Vagina (tissue), 2 donors: Measurements from ENCODE around the gene FYCO1. TPM values are rescaled to one million over a fixed set of nuclear protein-coding genes. Genes with fewer than 3 reads are reported as not detected.
A peak's percentile ranks its signal among the peaks of the same experiment; 100 is the strongest.

ENCODE experiments used
- DNase-seq, 2 donors: peaks; one replicate each; pipeline ENCODE4 v3.0.0-alpha.2; 2017; ENCODE audit errors: extremely low spot score in 2 of 2
- H3K27ac ChIP-seq: fragments of 200-600 bp; sonication (generic); one replicate; pipeline ENCODE4 v1.5.1; 2019
- H3K27me3 ChIP-seq: fragments of 200-600 bp; sonication (generic); one replicate; pipeline ENCODE4 v1.5.1; 2019
- H3K36me3 ChIP-seq, 2 donors: fragments of 200-600 bp; sonication (generic); one replicate each; pipeline ENCODE4 v1.5.1; 2017 to 2019
- H3K4me1 ChIP-seq: fragments of 200-600 bp; sonication (generic); one replicate; pipeline ENCODE4 v1.5.1; 2019
- H3K4me3 ChIP-seq, 2 donors: fragments of 200-600 bp; sonication (generic); 1 replicate in 1 of 2; 2 replicates in 1 of 2; pipeline ENCODE4 v1.5.1; 2016 to 2019
- H3K9me3 ChIP-seq: fragments of 200-600 bp; sonication (generic); one replicate; pipeline ENCODE4 v1.5.1; 2019
- CTCF ChIP-seq, 3 experiments: fragments of 450-650 bp in 2 of 3; fragments of 200-600 bp in 1 of 3; sonication (generic) in 1 of 3; IDR thresholded peaks; one replicate each; pipeline ENCODE4 v1.5.1; 2017 to 2019; ENCODE audit warnings: antibody characterized with exemption in 3 of 3, mild to moderate bottlenecking in 2 of 3, moderate library complexity in 2 of 3
- POLR2A ChIP-seq, 2 donors: fragments of 450-650 bp; IDR thresholded peaks; one replicate each; pipeline ENCODE4 v1.6.1; 2017; ENCODE audit warnings: antibody characterized with exemption in 2 of 2, mild to moderate bottlenecking in 2 of 2, moderate library complexity in 2 of 2
- POLR2AphosphoS5 ChIP-seq, 2 donors: sonication (generic); formaldehyde crosslinking; IDR thresholded peaks; one replicate each; pipeline ENCODE4 v1.9.0; 2017; ENCODE audit warnings: antibody characterized with exemption in 2 of 2, mild to moderate bottlenecking in 2 of 2, low read depth in 1 of 2; ENCODE audit not compliant: insufficient read depth in 1 of 2
- intact Hi-C: fragments of 100-400 bp; cut with DNase I; formaldehyde crosslinking; loops from one replicate; pipeline ENCODE4 v1.15.1; 2023
- total RNA-seq: library from RNA; depleted of rRNA; stranded (reverse); fragments of >200 nt; gene quantifications from one replicate; pipeline ENCODE4 v1.2.3, GENCODE V29; 2016

FYCO1 gene
- total RNA-seq, 1 donor from 2014 or later = 45.7 TPM

- H3K9me3 ChIP-seq = no peaks in the 10 kb centered on the region
- H3K36me3 ChIP-seq = peaks cover 0 to 52% of the 10 kb centered on the region in 2 donors
- H3K27me3 ChIP-seq = no peaks in the 10 kb centered on the region
- peak overlapping the region; percentile 79 for H3K27ac ChIP-seq
- no peak overlapping the region for H3K4me3 ChIP-seq
- intact Hi-C loops = no loop called here
- DNase-seq = no peak
- no peak for TF ChIP-seq POLR2AphosphoS5 (IDR thresholded peaks at IDR 0.05; ENCODE audit: insufficient read depth in 1 of 2, low read depth in 1 of 2)
- TF ChIP-seq POLR2A (IDR thresholded peaks at IDR 0.05) = no peak
- TF ChIP-seq CTCF (IDR thresholded peaks at IDR 0.05) = no peak
- H3K4me1 ChIP-seq = peaks cover 45% of the 10 kb centered on the region
These were observed 46.7 kb downstream of the FYCO1 start for GRCh38 chr3:45948881-45949280.

- Histone ChIP-seq H3K27me3 (no peaks in the 10 kb centered on the region), H3K9me3 (no peaks in the 10 kb centered on the region), H3K4me3 (no peak overlapping the region), H3K4me1 (peaks cover 45% of the 10 kb centered on the region), H3K36me3 (peaks cover 0 to 47% of the 10 kb centered on the region in 2 donors), H3K27ac (peak overlapping the region; percentile 79)
- DNase-seq = no peak
- TF ChIP-seq POLR2A (IDR thresholded peaks at IDR 0.05) (no peak), POLR2AphosphoS5 (IDR thresholded peaks at IDR 0.05; ENCODE audit: insufficient read depth in 1 of 2, low read depth in 1 of 2) (no peak), CTCF (IDR thresholded peaks at IDR 0.05) (no peak)
- intact Hi-C loops = no loop called here
These were observed 47.3 kb downstream of the FYCO1 start for GRCh38 chr3:45948311-45948781.

GRCh38 chr3:45947361-45947760 is 48.3 kb downstream of the FYCO1 start:
- no peak for DNase-seq
- no peaks in the 10 kb centered on the region for H3K9me3 ChIP-seq
- H3K36me3 ChIP-seq = peaks cover 0 to 38% of the 10 kb centered on the region in 2 donors
- intact Hi-C loops = no loop called here
- H3K27ac ChIP-seq = peak overlapping the region; percentile 79
- no peak overlapping the region for H3K4me3 ChIP-seq
- no peak for TF ChIP-seq POLR2A (IDR thresholded peaks at IDR 0.05)
- TF ChIP-seq POLR2AphosphoS5 (IDR thresholded peaks at IDR 0.05; ENCODE audit: insufficient read depth in 1 of 2, low read depth in 1 of 2) = no peak
- no peak for TF ChIP-seq CTCF (IDR thresholded peaks at IDR 0.05)
- no peaks in the 10 kb centered on the region for H3K27me3 ChIP-seq
- peaks cover 41% of the 10 kb centered on the region for H3K4me1 ChIP-seq

GRCh38 chr3:45946875-45947274 is 48.7 kb downstream of the FYCO1 start:
- no peak for TF ChIP-seq CTCF (IDR thresholded peaks at IDR 0.05)
- TF ChIP-seq POLR2AphosphoS5 (IDR thresholded peaks at IDR 0.05; ENCODE audit: insufficient read depth in 1 of 2, low read depth in 1 of 2) = no peak
- no peak for TF ChIP-seq POLR2A (IDR thresholded peaks at IDR 0.05)
- DNase-seq = no peak
- intact Hi-C loops = no loop called here
- H3K27me3 ChIP-seq = no peaks in the 10 kb centered on the region
- H3K9me3 ChIP-seq = no peaks in the 10 kb centered on the region
- H3K36me3 ChIP-seq = peaks cover 0 to 33% of the 10 kb centered on the region in 2 donors
- no peak overlapping the region for H3K4me3 ChIP-seq
- peak overlapping the region; percentile 79 for H3K27ac ChIP-seq
- peaks cover 36% of the 10 kb centered on the region for H3K4me1 ChIP-seq

- Histone ChIP-seq H3K4me1 (peaks cover 31% of the 10 kb centered on the region), H3K4me3 (no peak overlapping the region), H3K36me3 (peaks cover 0 to 27% of the 10 kb centered on the region in 2 donors), H3K27me3 (no peaks in the 10 kb centered on the region), H3K9me3 (no peaks in the 10 kb centered on the region), H3K27ac (peak overlapping the region; percentile 79)
- no peak for TF ChIP-seq POLR2A (IDR thresholded peaks at IDR 0.05)
- no peak for TF ChIP-seq CTCF (IDR thresholded peaks at IDR 0.05)
- TF ChIP-seq POLR2AphosphoS5 (IDR thresholded peaks at IDR 0.05; ENCODE audit: insufficient read depth in 1 of 2, low read depth in 1 of 2) = no peak
- intact Hi-C loops = no loop called here
- no peak for DNase-seq
These were observed 49.3 kb downstream of the FYCO1 start for GRCh38 chr3:45946307-45946706.
